Amygdala (tissue), 56 donors: ENCODE results near the gene SPATA31D3.
"Not testable (repeated sequence)": the region's sequence is repeated elsewhere in the genome, so short reads cannot be mapped to it uniquely, and the experiment has no call there.

Experiments
- DNase-seq, 56 donors: peaks; one replicate each; lab custom pipeline; 2025; lab: John Stamatoyannopoulos, UW

SPATA31D3 gene

DNA sequence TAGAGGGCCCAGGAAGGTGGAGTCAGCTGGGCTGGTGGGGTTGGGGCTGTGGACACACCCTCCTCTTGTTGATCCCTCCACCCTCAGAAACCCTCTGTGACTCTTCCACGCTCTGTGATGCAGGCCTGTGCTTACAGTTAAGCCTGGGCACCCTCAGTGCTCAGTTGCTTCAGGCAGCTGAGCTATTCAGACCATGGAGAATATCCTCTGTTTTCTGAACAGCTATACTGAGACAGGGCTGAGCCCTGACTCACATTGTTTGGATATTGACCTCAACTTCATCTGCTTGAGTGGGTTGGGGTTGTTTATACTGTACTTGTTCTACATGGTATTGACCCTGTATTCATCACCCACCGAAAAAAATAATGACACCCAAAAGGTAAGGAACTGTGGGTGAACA, at the start of gene SPATA31D3:
Gene SPATA31D3 (plus strand): TSS at position 108 of the 400 bp plus-strand sequence. CDS start 86 bp downstream, at position 194.
- DNase-seq, result not testable (repeated sequence)

GRCh38 chr9:81893929-81894328, 49.4 kb upstream of the SPATA31D3 start:
- no peak for DNase-seq

DNA sequence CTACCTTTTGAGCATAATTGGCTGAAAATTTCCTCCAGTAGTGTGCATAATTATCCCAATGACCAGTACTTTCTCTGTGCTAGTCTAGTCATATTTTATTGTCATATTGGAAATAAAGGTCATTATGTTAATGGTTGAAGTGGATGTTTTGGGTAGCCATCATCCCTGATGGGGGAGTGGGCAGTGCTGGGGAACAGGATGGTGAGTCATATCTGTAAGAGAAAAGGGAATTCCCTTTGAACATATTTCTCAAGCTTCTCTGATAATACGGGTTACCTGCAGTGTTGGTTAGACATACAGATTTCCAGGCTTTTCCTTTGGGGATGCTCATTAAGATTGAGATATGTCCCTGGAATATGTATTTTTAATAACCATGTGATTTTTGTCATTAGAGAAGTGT, 48.4 kb upstream of the SPATA31D3 start:
- no peak for DNase-seq

DNA sequence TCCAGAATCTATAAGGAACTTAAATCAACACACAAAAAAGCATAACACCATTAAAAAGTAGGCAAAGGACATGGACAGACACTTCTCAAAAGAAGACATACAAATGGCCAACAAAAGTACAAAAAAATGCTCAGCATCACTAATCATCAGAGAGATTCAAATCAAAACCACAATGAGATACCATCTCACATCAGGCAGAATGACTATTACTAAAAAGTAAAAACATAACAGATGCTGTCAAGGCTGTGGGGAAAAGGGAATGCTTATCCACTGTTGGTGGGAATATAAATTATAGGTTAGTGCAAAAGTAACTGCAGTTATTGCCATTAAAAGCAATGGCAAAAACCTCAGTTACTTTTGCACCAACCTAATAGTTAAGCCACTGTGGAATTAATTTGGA, 47.2 kb upstream of the SPATA31D3 start:
- no peak for DNase-seq

DNA sequence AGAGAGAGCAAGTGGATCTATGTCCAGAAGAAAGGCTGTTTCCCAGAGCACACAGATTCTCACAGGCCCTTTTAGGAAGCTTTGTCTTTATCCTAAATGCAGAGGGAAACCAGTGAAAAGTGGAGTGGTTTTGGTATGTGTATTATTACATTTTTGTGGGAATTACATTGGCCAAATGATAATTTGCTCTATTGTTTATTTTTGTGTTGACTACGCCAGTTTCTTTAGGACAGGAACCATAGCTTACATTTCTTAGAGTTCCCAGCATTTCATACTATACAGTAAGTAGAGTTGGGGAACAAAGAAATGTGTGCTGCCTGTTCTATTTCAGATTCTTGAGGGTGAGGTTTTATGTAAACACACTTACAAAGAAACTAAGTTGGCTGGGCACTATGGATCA, 44.4 kb upstream of the SPATA31D3 start:
- no peak for DNase-seq

DNA sequence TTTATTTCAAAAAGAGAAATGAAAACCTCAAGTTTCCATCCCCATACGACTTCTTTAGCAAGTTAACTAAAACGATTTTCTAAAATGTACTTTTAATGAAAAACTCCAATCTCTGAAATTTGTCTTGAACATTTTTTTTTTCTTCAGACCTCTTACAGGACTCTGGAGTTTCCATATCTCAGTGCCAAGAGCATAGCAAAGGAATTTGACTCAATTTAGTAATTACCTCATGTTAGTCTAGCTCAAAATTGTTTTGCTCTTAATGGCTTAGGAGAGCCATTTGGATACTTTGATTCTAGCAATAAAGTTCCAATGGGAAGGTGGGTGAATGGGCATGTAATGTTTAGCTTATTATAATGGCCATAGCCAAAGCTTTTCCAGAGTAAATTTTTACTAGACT, 41.1 kb upstream of the SPATA31D3 start:
- no peak for DNase-seq

- no peak for DNase-seq
Observed at GRCh38 chr9:81902626-81903025, 40.7 kb upstream of the SPATA31D3 start.

GRCh38 chr9:81906671-81907070, 36.6 kb upstream of the SPATA31D3 start:
- no peak for DNase-seq

DNA sequence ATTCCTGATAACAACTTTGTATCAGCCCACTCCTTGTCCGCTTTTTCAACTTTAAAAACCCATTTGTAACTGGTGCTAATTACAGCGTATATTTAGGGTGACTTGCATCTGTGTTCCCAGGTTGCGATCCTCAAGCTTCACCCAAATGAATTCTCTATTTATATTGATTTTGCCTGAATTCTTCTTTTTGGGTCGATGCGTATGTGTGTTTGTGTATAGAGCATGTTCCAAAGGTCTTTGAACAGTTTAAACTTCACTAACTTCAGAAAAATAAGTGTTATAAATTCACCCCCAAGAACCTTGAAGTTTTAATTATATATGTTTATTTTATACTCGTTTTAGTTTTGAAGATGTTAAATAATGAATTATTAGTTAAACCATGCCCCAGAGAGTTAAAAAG, 31.2 kb upstream of the SPATA31D3 start:
- DNase-seq, result no peak

DNA sequence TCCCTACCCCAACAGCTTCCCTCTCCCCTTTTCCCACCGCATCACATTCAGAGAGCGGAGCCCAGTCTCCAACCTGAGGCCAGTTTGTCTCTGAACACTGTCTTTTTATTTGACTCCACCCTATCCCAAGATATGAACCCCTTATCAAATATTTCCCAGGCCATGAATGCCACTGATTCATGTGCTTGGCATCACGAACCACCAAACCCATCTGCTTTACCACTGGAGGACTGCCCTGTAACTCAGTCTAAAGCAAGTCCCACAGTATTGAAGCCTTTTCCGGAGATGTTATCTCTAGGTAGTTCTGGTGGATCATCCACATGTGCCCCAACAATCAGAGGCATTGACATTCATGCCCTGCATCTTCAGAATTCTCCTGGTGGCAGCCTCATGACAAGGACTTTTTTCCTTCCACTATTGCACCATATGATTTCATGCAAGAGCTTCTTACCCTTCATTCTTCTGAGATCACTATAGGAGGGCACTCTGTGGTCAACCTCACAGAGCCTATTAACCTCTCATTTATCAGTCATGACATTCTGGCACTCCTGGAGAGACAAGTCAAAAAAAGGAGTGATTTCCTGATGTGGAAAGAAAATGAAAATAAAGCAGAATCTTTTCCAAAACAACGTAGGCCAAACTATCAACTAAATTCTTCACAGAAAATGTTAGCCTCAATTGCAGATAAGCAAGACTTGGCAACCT, 27.3 kb upstream of the SPATA31D3 start:
- no peak for DNase-seq

- DNase-seq, result not testable (repeated sequence)
Observed at GRCh38 chr9:81918507-81918906, 24.8 kb upstream of the SPATA31D3 start.

DNA sequence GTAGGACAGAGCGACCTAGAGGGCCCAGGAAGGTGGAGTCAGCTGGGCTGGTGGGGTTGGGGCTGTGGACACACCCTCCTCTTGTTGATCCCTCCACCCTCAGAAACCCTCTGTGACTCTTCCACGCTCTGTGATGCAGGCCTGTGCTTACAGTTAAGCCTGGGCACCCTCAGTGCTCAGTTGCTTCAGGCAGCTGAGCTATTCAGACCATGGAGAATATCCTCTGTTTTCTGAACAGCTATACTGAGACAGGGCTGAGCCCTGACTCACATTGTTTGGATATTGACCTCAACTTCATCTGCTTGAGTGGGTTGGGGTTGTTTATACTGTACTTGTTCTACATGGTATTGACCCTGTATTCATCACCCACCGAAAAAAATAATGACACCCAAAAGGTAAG, 15.0 kb upstream of the SPATA31D3 start, which contains the start of gene SPATA31D4:
Gene SPATA31D4 (plus strand): TSS at position 124 of the 400 bp plus-strand sequence. CDS start 86 bp downstream, at position 210.
- DNase-seq, result not testable (repeated sequence)

DNA sequence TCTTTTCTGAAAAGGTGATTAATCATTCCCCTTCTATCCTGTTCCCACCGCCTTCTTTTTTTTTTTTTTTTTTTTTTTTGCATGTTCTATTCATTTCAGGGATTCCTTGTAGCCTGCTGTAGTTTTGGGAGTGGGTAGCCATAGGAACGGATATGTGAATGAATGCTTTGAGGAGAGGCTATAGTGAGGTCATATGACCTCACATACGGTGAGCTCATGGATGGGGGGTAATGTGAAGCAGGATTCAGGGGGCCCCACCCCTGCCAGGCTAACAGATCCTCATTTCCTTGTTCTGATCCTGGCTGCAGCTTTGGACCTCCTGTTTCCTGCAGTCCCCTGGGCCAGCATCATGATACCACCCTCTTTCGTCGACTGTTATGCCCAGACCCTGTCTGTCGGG, 13.2 kb upstream of the SPATA31D3 start:
- DNase-seq, result not testable (repeated sequence)

DNA sequence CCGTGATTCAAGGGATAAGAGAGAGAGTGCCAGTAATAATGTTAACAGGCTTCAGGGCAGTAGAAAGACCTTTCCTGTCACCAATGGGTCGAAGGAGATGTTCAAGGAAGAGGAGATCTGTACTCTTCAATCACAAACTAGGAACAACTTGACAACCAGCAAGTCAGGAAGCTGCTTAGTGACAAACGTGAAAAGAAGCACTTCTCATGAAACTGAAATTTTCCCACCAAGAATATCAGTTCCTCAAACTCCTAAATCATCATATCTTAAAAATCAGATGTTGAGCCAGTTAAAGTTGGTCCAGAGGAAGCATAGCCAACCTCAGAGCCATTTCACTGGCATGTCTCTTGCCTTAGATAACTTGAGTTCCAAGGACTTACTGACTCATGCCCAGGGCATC, 9.8 kb upstream of the SPATA31D3 start:
- DNase-seq, result not testable (repeated sequence)

- DNase-seq, result not testable (repeated sequence)
Observed at GRCh38 chr9:81948650-81949049, 5.3 kb downstream of the SPATA31D3 start.

DNA sequence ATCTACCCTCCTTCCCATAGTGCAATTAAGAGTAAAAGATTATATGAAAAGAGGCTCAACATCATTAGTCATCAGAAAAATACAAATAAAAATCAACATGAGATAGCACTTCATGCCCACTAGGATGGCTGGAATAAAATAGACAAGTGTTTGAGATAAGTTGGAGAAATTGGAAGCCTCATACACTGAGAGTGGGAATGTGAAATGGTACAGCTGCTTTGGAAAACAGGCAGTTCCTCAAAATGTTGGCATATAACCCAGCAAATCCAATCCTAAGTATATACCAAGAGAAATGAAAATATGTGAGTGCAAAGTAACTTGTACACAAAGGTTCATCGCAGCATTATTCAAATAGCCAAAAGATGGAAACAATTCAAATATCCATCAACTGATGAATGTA, 9.8 kb downstream of the SPATA31D3 start:
- no peak for DNase-seq

DNA sequence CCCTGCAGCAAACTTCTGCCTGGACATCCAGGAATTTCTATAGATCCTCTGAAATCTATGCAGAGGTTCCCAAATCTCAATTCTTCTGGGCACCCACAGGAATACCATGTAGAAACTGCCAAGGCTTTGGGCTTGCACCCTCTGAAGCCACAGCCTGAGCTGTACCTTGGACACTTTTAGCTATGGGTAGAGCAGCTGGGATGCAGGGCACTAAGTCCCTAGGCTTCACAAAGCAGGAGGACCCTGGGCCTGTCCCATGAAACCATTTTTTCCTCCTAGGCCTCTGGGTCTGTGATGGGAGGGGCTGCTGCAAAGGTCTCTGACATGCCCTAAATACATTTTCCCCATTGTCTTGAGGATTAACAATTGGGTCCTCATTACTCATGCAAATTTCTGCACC, 12.3 kb downstream of the SPATA31D3 start:
- DNase-seq, result no peak

GRCh38 chr9:81964218-81965171, 21.2 kb downstream of the SPATA31D3 start:
- DNase-seq, result no peak

DNA sequence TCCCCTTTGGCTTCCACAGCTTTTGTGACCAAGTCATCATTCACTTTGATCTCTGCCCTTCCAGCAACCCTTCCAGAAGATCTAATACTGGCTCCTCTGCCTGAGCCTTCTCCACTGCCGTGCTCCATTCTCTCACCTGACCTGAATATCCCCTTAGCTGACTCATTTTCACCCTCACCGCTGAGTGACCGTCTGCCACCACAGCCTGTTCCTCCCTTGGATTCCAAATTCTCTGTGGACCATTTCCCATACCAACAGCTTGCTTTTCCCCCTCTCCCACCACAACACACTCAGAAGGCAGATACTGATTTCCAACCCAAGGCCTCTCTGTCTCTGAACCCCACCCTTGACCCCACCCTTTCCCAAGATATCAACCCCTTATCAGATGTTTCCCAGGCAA, 24.7 kb downstream of the SPATA31D3 start:
- no peak for DNase-seq

DNA sequence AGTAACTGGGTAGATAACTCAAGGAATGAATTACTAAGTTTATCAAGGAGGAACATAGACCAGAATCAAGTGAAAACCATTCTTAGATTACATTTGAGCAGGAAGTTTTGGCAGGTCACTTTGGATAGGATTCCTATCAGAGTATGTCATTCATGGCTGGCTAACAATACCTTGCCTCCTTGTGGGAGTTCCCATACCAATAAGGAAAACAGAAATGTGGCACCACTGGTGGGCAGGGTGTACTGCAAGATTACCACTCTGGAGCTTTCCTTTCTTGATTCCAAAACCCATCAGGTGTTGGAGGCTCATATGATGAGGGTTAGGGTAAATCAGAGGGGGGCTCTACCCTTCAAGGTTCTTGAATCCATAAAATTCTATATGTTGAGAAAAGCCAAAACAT, 26.7 kb downstream of the SPATA31D3 start:
- DNase-seq, result no peak

DNA sequence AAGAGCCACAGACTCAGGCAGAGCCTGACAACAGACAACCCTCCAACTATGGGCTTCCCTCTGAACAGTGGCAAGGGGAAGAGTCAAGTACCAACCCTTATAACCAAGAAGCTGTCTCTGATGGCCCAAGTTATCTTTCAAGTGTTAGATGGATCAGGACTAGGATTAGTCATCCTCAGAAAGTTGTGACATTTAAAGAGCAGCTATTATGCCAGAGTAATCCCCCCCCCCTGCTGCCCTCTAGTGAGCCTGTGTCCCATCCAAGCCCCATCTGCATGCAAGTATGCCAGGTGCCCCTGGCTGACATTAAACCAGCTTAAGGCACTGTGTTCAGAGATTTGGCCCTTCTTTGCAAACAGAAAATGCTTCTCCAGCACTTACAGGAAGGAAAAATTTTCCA, 28.4 kb downstream of the SPATA31D3 start:
- DNase-seq, result no peak

DNA sequence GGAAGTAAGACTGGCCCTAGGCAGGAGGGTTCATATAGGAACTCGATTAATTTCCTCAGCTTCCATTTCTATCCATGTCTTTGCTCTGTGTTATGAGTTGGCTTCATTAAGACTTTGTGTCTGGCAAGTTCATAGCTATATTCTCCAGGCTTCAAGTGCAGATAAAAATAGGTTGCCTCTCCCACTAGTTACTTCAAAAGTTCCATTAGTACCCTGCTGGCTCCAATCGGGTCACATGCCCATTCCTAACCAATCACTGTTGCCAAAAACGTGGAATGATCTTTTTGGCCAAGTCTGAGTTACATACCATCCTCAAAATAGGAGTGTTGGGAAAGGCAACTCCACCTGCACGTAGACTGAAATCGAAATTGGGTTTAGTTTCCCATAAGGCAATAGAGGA, 31.5 kb downstream of the SPATA31D3 start:
- no peak for DNase-seq
